ENCODE measurements around the gene TXNL4A.

GRCh38 chr18:79940126-79940813 is 48.1 kb downstream of the TXNL4A start:
- no peak for TF ChIP-seq CTCF (conservative IDR thresholded peaks at IDR 0.05 in 1 of 2, IDR thresholded peaks at IDR 0.05 in 1 of 2; ENCODE audit: extremely low read depth in 1 of 2, insufficient read depth in 1 of 2, low read depth in 1 of 2, low read length in 2 of 2)
- no peak for TF ChIP-seq EZH2 (IDR thresholded peaks at IDR 0.05; ENCODE audit: borderline replicate concordance, low read length)

Measured in mammary epithelial cell (primary cell).